ENCODE data around the gene NFASC. TPM values are rescaled to one million over a fixed set of nuclear protein-coding genes. Genes with fewer than 3 reads are reported as not detected.
A peak's percentile ranks its signal among the peaks of the same experiment; 100 is the strongest.

NFASC gene
- total RNA-seq, 1 experiment from 2014 or later, result 20.1 TPM

DNA sequence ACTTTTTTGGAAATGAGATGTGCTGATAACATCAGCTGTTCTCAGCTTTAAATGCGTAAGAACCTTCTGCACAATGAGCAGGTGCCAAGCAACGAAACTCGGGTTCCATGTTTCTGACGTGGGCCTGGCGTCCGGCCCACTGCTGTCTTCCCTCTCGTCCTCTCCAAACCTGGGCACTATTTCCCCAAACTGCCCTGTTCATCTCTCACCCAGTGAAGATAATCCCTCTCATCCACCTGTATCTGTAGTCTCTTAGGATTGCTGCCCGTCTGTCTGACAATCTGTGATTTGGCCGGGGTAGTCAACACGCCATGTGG lies 122.3 kb downstream of the NFASC start (continued):
- TF ChIP-seq STAT6 (CRISPR knock-in tag; conservative IDR thresholded peaks at IDR 0.05; ENCODE audit: low read depth) (no peak), ZMAT4 (CRISPR knock-in tag; IDR thresholded peaks at IDR 0.05) (no peak), JUN (CRISPR knock-in tag; IDR thresholded peaks at IDR 0.05) (no peak), ATF2 (CRISPR knock-in tag; IDR thresholded peaks at IDR 0.05; ENCODE audit: borderline replicate concordance, low read depth) (no peak), ZNF121 (CRISPR knock-in tag; IDR thresholded peaks at IDR 0.05) (no peak)
- TF ChIP-seq, protein P1, sequence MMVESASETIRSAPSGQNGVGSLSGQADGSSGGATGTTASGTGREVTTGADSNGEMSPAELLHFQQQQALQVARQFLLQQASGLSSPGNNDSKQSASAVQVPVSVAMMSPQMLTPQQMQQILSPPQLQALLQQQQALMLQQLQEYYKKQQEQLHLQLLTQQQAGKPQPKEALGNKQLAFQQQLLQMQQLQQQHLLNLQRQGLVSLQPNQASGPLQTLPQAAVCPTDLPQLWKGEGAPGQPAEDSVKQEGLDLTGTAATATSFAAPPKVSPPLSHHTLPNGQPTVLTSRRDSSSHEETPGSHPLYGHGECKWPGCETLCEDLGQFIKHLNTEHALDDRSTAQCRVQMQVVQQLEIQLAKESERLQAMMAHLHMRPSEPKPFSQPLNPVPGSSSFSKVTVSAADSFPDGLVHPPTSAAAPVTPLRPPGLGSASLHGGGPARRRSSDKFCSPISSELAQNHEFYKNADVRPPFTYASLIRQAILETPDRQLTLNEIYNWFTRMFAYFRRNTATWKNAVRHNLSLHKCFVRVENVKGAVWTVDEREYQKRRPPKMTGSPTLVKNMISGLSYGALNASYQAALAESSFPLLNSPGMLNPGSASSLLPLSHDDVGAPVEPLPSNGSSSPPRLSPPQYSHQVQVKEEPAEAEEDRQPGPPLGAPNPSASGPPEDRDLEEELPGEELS (CRISPR knock-in tag; IDR thresholded peaks at IDR 0.05), result no peak

- Mint-ChIP-seq H3K4me3 (no peak overlapping the region), H3K9me3 (no peaks in the 10 kb centered on the region), H3K27me3 (ENCODE audit: low read depth) (peaks cover 23% of the 10 kb centered on the region), H3K36me3 (peaks cover 5% of the 10 kb centered on the region; the same call in 1 of the 2 replicates), H3K27ac (0 out of 2 replicates have a peak overlapping the region, but pooled peaks have one; percentile 48), H3K4me1 (peaks cover 35% of the 10 kb centered on the region)
- CTCF ChIA-PET, result interaction anchor here (2.2 to 18.7 kb wide), 2 partner anchors 8 to 68 kb away, joined by 9 to 648 read pairs; no protein-coding TSS in a partner anchor
- DNase-seq (ENCODE audit: low spot score) (no peak), ATAC-seq (no peak)
- no peak for TF ChIP-seq SP1 (CRISPR knock-in tag; conservative IDR thresholded peaks at IDR 0.05)
- no peak for TF ChIP-seq ZNF396 (CRISPR knock-in tag; IDR thresholded peaks at IDR 0.05; ENCODE audit: borderline replicate concordance)
- no peak for TF ChIP-seq ZBTB21 (CRISPR knock-in tag; IDR thresholded peaks at IDR 0.05; ENCODE audit: borderline replicate concordance)
- no peak for TF ChIP-seq ZBTB43 (CRISPR knock-in tag; IDR thresholded peaks at IDR 0.05)
- TF ChIP-seq TP53 (CRISPR knock-in tag; IDR thresholded peaks at IDR 0.05), result no peak
- TF ChIP-seq, protein P2, sequence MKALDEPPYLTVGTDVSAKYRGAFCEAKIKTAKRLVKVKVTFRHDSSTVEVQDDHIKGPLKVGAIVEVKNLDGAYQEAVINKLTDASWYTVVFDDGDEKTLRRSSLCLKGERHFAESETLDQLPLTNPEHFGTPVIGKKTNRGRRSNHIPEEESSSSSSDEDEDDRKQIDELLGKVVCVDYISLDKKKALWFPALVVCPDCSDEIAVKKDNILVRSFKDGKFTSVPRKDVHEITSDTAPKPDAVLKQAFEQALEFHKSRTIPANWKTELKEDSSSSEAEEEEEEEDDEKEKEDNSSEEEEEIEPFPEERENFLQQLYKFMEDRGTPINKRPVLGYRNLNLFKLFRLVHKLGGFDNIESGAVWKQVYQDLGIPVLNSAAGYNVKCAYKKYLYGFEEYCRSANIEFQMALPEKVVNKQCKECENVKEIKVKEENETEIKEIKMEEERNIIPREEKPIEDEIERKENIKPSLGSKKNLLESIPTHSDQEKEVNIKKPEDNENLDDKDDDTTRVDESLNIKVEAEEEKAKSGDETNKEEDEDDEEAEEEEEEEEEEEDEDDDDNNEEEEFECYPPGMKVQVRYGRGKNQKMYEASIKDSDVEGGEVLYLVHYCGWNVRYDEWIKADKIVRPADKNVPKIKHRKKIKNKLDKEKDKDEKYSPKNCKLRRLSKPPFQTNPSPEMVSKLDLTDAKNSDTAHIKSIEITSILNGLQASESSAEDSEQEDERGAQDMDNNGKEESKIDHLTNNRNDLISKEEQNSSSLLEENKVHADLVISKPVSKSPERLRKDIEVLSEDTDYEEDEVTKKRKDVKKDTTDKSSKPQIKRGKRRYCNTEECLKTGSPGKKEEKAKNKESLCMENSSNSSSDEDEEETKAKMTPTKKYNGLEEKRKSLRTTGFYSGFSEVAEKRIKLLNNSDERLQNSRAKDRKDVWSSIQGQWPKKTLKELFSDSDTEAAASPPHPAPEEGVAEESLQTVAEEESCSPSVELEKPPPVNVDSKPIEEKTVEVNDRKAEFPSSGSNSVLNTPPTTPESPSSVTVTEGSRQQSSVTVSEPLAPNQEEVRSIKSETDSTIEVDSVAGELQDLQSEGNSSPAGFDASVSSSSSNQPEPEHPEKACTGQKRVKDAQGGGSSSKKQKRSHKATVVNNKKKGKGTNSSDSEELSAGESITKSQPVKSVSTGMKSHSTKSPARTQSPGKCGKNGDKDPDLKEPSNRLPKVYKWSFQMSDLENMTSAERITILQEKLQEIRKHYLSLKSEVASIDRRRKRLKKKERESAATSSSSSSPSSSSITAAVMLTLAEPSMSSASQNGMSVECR (CRISPR knock-in tag; IDR thresholded peaks at IDR 0.05; ENCODE audit: borderline replicate concordance), result no peak
- POLR2A ChIA-PET, result no interaction called here
Measured at GRCh38 chr1:204994086-204994862, 123.6 kb downstream of the NFASC start.

All from WTC11 (cell line).